ENCODE data around the gene GDNF.
"Not testable (repeated sequence)": the region's sequence is repeated elsewhere in the genome, so short reads cannot be mapped to it uniquely, and the experiment has no call there.

The GDNF gene

DNA sequence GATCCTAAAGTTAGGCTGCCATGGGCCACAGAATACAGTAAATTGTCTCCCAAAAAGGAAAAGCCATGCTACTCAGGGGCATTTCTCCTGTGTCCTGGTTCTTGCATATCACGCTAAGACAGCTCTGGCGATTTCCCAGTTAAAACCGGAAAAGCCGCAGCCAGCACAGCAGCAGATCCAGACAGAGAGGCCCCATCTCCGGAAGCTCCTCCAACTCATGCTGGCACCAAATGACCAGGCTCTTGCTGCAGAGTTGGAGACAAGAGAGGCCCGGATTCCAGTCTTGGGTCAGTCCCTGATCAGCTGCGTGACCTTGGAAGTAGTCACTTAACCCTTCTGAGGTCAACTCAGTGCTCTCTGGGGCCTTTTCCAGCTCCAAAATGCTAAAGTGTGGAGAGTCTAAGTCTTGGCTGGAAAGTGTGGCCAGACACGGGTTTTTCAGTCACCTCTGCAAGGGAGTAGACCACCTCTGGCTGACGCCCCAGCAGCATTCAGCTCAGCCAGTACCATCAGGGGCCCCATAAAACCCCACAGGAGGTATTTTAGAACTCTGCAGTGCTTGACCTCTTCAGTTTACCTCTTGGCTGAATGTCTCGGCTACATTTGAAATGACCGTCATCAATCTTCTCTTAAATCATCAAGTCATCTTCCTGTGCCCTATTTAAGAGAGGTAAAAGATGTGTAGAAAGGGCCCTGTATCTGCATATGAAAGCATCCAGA, 16.2 kb downstream of the GDNF start:
- no peak for DNase-seq (ENCODE audit: low read depth in 4 of 4, low spot score in 1 of 4)

DNA sequence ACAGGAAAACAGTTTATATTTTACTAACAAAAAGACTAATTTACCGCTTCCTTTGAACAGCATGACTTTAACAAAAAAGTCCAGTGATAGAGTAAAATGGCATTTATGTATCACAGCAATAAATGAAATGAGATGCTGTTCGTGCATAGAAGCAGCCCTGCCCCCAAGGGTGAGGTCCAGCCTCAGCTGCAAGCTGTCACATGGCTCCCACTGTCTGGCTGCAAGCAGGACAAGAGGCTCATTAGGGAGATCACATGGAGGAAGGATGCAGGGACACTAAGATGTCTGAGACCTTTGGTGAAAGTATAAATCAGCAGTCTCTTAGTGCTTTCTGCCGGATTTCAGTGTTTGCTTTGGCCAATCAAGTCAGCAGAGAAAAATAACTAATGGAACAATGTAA, 23.0 kb downstream of the GDNF start:
- no peak for DNase-seq (ENCODE audit: low read depth in 4 of 4, low spot score in 1 of 4)

DNA sequence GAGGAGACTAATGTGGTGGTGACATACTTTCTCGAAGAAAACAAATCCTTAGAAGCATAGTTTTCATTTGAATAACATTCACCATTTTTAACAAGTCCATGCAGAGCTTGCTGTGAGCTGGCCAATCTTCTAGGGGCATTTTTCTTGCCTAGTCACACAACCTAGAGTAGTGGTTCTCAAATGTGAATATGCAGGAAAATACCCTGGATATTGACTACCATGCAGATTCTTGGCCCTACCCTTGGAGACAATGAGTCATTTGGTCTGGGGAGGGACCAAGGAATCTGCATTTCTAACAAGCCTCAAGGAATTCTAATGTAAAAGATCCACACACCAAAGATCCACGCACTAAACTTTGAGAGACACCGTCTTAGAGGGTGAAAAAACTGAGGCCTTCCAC, 23.5 kb downstream of the GDNF start:
- no peak for DNase-seq (ENCODE audit: low read depth in 4 of 4, low spot score in 1 of 4)

DNA sequence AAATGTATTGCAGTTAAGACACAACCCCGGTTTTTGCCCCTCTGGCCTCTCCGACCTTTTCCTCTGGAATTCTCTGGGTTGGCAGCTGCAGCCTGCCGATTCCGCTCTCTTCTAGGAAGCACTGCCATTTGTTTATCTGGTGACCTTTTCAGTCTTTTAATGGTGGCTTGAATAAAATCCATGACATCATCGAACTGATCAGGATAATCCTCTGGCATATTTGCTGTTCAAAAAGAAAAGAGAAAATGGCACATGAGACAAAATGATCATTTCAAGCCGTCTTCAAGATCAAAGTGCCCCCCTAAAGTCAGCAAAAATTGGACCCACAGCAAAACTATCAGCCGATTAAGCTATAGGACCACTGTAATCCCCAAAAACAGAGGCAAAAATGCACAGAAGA, 23.9 kb downstream of the GDNF start:
- DNase-seq (ENCODE audit: low read depth in 4 of 4, low spot score in 1 of 4): no peak

DNA sequence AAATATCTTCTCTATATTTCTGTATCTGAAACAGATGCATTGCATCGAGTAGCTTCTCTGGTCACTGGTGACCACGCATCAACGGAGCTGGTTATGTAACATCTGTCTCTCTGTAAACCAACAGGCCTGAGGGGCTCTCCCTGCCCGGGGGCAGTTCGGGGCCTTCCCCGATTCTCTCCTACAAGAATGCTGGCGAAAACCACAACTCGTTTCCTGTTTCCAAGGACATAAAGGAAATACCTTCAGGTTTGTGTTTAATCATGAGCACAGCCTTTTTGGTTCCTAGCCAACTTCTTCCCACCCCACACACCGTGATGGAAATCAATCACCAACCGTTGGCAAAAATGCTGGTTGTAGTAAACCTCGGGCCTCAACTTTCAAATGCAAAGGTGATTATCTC, 25.1 kb downstream of the GDNF start:
- no peak for DNase-seq (ENCODE audit: low read depth in 4 of 4, low spot score in 1 of 4)

DNA sequence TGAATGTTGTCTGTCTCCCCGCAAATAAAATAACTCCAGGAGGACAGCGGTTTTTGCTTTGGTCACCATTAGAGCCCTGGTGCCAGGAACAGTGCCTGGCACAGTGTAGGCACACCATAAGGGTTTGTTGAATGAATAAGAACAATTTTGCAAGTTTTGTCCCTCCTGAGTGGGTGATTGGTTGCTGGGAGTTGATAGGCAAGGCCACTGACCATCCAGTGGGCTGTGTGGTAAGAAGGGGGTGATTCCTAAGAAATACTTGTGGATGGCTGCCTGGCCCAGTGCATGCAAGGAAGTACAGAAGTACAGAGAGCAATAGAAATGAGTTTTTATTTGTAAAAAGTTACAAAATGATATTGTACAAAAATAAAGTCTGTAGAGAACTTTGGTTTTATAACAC, 27.5 kb downstream of the GDNF start:
- DNase-seq (ENCODE audit: low read depth in 4 of 4, low spot score in 1 of 4): no peak

DNA sequence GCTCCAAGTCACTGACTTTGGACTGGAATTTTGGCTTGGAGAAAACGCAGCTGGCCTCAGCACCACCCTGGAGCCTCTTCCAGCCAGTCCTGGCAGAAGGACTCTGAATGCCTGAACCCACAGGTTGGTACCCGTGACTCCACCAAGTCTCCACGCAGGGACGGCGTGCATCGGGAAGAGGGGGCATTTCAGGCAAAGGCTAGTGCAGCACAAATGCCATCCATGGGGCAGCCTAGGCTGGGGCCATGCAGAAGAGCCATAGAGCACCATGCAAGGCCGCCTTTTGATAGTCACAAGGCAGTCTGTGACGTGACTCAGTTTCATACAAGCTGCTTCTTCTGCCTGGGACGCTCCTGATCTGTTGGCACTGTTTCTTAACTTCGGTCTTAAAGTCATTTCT, 28.0 kb downstream of the GDNF start:
- no peak for DNase-seq (ENCODE audit: low read depth in 4 of 4, low spot score in 1 of 4)

DNA sequence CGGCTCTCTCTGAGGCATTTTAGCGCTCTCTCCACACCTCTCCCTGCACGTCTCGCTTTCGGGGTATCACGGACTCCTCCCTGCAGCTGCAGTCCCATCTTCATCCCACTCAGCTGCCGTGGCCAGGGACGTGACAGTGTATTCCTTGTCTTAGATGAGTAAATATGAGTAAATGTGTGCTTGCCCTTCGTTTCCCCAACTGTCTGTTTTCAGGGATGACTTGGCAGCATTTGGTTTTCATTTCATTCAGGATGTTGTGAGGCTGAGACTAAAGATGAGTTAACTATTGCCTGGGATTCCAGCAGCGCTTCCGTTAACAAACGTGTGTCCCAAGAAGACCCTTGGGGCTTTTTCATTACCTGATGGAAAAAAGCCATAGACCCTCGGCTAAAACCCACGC, 29.5 kb downstream of the GDNF start:
- no peak for DNase-seq (ENCODE audit: low read depth in 4 of 4, low spot score in 1 of 4)

DNA sequence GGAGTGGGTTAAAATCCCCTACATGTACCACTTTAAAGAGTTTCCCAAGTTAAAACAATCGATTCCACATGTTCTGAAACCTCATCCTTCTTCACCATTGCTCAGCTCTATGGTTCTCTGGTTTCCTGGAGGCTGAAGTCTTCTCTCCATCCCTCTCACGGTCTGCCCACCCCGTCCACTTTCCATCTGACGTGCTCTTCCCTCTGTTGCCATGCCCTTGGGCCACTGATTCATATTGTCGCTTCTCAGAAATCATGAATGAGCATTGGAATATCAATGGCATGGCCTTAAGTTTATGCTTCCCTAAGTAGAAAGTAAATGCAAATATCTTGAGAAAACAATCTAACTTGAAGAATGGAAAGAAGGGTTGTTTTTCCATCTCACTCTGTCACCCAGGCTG, 30.9 kb downstream of the GDNF start:
- DNase-seq (ENCODE audit: low read depth in 4 of 4, low spot score in 1 of 4): no peak

DNA sequence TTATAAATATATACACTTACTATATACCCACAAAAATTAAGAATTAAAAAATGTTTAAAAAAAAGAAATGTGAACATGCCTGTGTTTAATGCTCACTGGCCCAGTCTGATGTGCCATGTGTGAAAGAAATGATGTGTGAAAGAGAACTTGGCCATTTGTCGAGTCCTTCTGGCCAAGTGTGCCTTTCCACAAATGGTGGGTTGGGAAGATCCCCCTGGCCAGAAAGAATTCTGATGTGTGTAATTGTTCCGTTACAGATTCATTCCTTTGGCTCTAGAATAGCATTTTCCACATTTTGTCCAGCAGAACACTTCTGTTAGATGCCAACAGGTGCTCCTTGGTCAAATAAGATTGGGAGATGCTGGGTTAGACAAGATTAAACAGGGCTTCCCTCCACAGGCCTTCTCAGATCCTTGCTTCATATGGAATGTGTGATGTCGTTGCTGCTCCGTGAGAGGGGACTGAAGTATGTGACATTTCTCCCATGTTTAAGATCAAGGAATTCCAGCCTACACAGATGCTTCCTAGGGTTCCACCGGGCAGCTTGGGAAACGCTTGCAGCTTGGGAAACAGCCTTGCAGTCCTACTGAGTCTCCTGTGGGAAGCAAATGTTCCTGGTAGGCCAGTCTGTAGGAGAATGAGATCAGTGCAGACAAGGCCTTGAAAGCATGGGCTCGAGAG, 32.1 kb downstream of the GDNF start:
- DNase-seq (ENCODE audit: low read depth in 4 of 4, low spot score in 1 of 4): no peak

DNA sequence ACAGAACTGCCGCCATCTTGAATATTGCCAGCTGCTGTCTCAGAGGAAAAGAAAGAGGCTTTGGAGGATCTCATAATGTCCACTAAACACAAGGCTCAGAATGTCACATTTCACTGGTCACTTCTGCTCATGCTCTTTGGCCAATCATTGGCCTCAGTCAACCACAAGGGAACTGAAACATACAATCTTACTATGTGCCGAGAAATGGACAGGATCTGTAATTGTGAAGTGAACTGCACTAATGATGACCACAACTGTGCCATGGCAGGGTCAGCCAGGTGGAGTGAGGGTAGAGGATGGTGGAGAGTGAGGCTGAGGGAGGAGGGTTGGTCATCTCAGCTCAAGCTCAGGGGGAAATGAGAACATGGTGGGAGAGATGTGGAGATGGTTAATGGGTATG, 32.8 kb downstream of the GDNF start:
- no peak for DNase-seq (ENCODE audit: low read depth in 4 of 4, low spot score in 1 of 4)

DNA sequence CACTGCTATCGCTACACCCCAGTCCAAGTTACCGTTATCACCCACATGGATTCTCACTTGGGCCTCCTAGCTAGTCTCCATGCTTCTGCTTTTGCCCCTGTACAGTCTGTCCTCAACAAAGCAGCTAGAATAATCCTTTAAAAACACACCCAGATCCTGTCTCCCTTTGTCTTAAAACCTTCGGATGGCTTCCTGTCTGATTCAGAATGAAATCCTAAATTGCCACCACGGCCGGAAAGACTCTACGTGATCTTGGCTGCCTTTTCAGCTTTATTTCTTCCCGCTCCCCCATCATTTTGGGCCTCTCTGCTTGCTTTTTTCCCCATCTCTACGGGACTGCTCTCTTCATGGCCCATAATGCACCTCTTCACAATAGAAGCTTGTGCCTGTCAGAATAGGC, 33.4 kb downstream of the GDNF start:
- no peak for DNase-seq (ENCODE audit: low read depth in 4 of 4, low spot score in 1 of 4)

DNA sequence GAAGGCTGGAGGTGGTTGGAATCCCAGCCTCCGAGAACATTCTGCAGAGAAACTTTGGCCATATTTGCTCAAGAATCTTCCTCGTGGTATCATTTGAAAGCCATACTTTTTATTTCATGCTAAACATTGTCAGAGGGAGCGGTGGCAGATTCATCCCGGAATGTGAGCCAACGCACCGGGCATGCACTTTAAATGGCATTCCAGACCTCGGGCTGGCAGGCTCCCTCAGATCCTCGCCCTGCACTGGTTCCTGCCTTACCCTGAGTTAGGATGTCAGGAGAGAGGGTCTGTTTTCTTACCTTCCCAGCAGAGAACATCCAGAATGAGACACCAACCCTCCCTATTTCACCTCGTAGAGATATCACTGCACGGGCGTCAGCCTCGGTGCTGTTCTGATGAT, 33.8 kb downstream of the GDNF start:
- DNase-seq (ENCODE audit: low read depth in 4 of 4, low spot score in 1 of 4): no peak

DNA sequence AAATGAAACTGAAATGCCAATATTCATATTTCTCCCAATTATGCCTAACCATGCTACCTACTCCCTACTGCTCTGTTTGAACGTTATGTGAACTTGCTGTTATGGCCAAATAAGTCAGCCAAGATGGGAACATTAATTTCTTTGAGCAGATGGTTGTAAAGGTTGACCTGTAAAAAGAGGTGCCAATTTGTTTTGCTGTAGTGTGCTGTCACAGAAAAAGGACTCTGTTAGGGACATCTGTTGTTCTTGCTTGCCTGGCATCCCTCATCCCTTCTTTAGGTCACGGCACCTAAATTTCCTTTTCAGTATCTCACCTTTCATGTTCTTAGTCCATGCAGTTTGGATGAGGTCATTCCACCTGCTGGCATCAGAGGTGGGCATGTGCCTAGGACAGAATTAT, 35.4 kb downstream of the GDNF start:
- DNase-seq (ENCODE audit: low read depth in 4 of 4, low spot score in 1 of 4): no peak

DNA sequence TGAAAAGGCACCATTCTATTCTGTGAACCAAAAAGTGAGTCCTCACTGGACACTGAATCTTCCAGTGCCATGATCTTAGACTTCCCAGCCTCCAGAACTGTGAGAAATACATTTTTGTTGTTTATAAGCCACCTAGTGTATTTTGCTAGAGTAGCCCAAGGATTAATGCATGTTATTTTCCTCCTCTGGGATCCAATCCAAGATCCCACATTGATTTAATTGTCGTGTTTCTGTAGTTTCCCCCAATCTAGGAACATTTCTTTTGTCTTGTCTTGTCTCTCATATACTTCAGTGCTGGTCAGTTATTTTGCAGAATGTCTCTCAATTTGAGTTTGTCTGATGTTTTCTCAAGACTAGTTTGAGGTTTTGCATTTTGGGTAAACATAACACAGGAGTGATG, 36.4 kb downstream of the GDNF start:
- DNase-seq (ENCODE audit: low read depth in 4 of 4, low spot score in 1 of 4): no peak

DNA sequence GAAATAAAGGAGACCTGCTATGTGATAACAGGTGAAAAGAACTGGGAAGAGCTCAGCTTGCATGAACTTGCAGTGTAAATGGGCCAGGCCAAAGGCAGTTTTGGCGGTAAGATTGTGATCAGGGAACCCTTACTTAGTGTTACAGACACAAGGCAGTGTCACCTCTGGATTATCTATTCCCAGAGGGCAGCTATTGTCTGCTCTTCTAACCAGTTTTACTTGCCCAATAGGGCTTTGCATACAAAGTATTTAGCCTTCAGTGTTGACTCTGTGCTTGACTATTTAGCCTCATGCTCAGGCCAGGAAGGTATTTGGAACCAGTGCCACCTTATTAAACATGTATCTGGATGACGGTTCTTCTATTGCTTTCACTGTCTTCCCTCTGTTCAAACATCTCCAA, 38.3 kb downstream of the GDNF start:
- DNase-seq (ENCODE audit: low read depth in 4 of 4, low spot score in 1 of 4): no peak

DNA sequence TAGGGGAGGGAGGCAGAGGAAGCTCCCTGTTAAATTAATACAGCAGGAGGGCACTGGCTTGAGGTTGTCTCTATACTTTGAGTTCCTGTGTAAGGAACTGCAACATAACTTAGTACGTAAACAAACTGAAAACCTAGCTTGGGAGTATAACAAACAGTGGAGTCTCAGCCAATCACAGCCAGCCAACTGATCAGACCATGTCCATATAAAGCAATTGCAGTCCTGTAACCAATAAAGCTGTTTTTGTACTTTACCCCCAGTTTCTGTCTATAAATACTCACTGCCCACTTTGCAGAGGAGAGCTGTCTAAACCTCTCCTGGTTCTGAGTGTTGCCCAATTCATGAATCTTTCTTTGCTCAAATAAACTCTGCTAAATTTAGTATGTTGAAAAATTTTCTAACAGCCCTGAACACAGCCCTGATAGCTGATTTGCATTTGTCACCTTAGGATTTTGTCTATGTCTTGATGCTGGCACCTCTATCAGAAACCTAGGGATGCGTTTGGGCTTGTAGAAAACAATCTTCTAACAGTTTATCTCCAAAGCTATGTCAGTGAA, 39.9 kb downstream of the GDNF start:
- DNase-seq (ENCODE audit: low read depth in 4 of 4, low spot score in 1 of 4): no peak

DNA sequence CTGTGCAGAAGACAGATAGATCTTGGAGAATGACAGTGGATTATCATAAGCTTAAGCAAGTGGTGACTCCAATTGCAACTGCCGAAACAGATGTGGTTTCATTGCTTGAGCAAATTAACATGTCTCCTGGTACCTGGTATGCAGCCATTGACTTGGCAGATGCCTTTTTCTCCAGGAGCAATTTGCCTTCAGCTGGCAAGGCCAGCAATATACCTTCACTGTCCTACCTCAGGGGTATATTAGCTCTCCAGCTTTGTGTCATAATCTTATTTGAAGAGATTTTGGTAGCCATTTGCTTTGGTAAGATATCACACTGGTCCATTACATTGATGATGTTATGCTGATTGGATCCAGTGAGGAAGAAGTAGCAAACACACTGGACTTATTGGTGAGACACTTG, 43.4 kb downstream of the GDNF start:
- not testable (repeated sequence) for DNase-seq (ENCODE audit: low read depth in 4 of 4, low spot score in 1 of 4)

DNA sequence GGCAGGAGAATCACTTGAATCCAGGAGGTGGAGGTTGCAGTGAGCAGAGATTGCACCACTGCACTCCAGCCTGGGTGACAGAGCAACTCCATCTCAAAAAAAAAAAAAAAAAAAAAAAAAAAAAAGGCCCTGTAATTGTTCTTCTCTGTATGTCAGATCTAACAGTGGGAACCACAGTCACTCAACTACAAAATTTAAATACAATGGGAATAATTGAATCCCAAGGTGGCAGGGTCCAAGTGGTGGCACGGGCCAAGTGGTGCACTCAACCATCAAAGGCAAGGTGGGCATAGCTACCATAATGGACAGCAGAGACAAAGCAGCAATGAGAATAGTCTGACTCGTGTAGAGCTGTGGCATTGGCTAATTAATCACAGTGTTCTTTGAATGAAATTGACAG, 44.5 kb downstream of the GDNF start:
- not testable (repeated sequence) for DNase-seq (ENCODE audit: low read depth in 4 of 4, low spot score in 1 of 4)

DNA sequence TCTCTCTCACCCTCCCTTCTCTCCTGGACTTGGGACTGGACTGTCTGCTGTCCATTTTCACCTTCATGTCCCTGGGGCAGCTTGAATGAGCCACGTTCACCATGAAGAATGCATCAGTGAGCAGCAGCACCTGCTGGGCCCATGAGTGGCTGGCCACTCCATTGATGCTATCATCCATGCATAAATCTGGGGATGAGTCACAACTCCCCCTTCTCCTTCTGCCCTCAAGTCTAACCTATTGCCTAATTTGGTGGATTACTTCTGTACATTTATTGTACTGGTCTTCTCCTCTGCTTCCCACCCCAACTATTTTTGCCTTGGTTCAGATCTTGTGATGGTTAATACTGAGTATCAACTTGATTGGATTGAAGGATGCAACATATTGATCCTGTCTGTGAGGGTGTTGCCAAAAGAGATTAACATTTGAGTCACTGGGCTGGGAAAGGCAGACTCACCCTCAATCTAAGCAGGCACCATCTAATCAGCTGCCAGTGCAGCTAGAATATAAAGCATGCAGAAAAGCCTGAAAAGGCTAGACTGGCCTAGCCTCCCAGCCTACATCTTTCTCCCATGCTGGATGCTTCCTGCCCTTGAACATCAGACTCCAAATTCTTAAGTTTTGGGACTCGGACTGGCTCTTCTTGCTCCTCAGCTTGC, 46.7 kb downstream of the GDNF start:
- DNase-seq (ENCODE audit: low read depth in 4 of 4, low spot score in 1 of 4): no peak

DNA sequence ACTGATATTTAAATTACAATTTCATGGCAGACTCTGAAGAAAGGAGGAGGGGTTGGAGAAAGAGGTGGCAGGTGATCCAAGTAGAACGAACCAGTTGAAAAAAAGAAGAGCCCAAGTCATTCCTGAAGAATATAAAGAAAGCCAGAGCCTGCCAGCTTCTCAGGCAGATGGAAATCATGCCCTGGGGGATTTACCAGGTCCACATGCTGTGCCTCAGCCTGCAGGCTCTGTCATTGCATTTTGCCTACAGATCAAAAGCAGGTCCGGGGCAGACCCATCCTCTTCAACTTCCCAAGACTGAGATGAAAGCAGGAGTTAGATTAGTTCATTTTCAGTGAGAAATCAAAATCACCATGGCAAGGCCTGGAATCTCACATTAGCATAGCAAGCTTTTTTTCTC, 48.5 kb downstream of the GDNF start:
- DNase-seq (ENCODE audit: low read depth in 4 of 4, low spot score in 1 of 4): no peak

DNA sequence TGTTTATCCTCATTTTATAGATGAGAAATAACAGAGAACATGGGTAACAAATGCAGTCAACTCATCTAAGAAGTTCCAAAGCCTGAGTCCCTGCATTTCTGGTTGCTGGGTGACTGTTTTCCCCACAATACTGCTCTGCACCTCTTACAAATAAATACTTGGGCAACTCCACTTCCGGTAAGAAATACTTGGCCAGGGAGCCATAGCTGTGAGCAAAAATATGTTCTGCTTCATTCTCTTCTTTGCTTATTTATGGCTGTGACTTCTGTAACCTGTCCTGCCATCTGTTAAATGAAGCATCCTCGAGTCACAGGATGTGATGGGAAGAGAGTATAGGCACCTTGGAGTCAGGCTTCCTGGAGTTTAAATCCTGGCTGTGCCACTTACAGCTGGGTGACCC, 49.9 kb downstream of the GDNF start:
- DNase-seq (ENCODE audit: low read depth in 4 of 4, low spot score in 1 of 4): no peak

Data from stimulated activated CD4-positive, alpha-beta T cell treated with anti-CD3 and anti-CD28 coated beads, Interleukin-1b, Interleukin-23, amount 100 ng/mL, for 24 hours (primary cell).